GM12801 (cell line): ENCODE measurements around the gene BTNL2.

Source experiments
- CTCF ChIP-seq: IDR thresholded peaks from one replicate; pipeline ENCODE4 v1.5.1; 2011; ENCODE audit warnings: control low read depth; ENCODE audit not compliant: insufficient read length; ENCODE audit errors: extremely low read depth

Gene BTNL2

GRCh38 chr6:32375739-32376529, 31.0 kb downstream of the BTNL2 start:
- no peak for TF ChIP-seq CTCF

GRCh38 chr6:32371803-32372202, 35.2 kb downstream of the BTNL2 start, which contains the start of gene TSBP1:
Gene TSBP1, minus strand, starts transcription at chr6:32371903. Its CDS starts 197 bp downstream, at chr6:32371706.
- no peak for TF ChIP-seq CTCF

- TF ChIP-seq CTCF: no peak
Measured at GRCh38 chr6:32371229-32371628, 35.8 kb downstream of the BTNL2 start.

GRCh38 chr6:32370505-32370904, 36.5 kb downstream of the BTNL2 start:
- no peak for TF ChIP-seq CTCF

- TF ChIP-seq CTCF: no peak
Measured at GRCh38 chr6:32369660-32370059, 37.3 kb downstream of the BTNL2 start.

- no peak for TF ChIP-seq CTCF
Measured at GRCh38 chr6:32367644-32368043, 39.3 kb downstream of the BTNL2 start.

GRCh38 chr6:32355018-32355417, 52.0 kb downstream of the BTNL2 start:
- no peak for TF ChIP-seq CTCF
